BLaER1 (cell line): ENCODE measurements around the gene RYR3.

Source experiments
- H3K27ac ChIP-seq: shearing (Covaris generic); formaldehyde crosslinking; 2 replicates; pipeline ENCODE4 v1.8.1; 2022
- H3K27me3 ChIP-seq: shearing (Covaris generic); formaldehyde crosslinking; 2 replicates; pipeline ENCODE4 v1.8.1; 2022
- H3K36me3 ChIP-seq: shearing (Covaris generic); formaldehyde crosslinking; 2 replicates; pipeline ENCODE4 v1.8.1; 2022
- H3K4me1 ChIP-seq: shearing (Covaris generic); formaldehyde crosslinking; 2 replicates; pipeline ENCODE4 v1.8.1; 2022
- H3K4me2 ChIP-seq: shearing (Covaris generic); formaldehyde crosslinking; 2 replicates; pipeline ENCODE4 v1.8.1; 2022
- H3K4me3 ChIP-seq: shearing (Covaris generic); formaldehyde crosslinking; 2 replicates; pipeline ENCODE4 v1.8.1; 2022
- H3K9ac ChIP-seq: shearing (Covaris generic); formaldehyde crosslinking; 2 replicates; pipeline ENCODE4 v1.8.1; 2022
- H3K9me3 ChIP-seq: shearing (Covaris generic); formaldehyde crosslinking; 2 replicates; pipeline ENCODE4 v1.8.1; 2022
- H4K20me1 ChIP-seq: shearing (Covaris generic); formaldehyde crosslinking; 2 replicates; pipeline ENCODE4 v1.8.1; 2022
- Cebpa-rat ChIP-seq: shearing (Covaris generic); IDR thresholded peaks from 2 replicates; pipeline ENCODE4 v1.8.1; 2022

Gene RYR3

GRCh38 chr15:33377204-33377603 is 66.4 kb downstream of the RYR3 start:
- no peak overlapping the region for H3K9ac ChIP-seq
- no peak overlapping the region for H3K4me3 ChIP-seq
- 0 out of 2 replicates have a peak, but pooled peaks cover 3% of the 10 kb centered on the region for H3K4me1 ChIP-seq
- no peaks in the 10 kb centered on the region for H3K9me3 ChIP-seq
- no peak overlapping the region for H3K4me2 ChIP-seq
- H3K27ac ChIP-seq: no peak overlapping the region
- H3K27me3 ChIP-seq: no peaks in the 10 kb centered on the region
- H4K20me1 ChIP-seq: no peaks in the 10 kb centered on the region
- no peak for TF ChIP-seq Cebpa-rat
- no peaks in the 10 kb centered on the region for H3K36me3 ChIP-seq

GRCh38 chr15:33378866-33379480 is 68.2 kb downstream of the RYR3 start:
- no peak for TF ChIP-seq Cebpa-rat
- Histone ChIP-seq H3K27ac (no peak overlapping the region), H3K36me3 (no peaks in the 10 kb centered on the region), H4K20me1 (no peaks in the 10 kb centered on the region), H3K27me3 (no peaks in the 10 kb centered on the region), H3K4me1 (0 out of 2 replicates have a peak, but pooled peaks cover 5% of the 10 kb centered on the region), H3K9me3 (no peaks in the 10 kb centered on the region), H3K9ac (no peak overlapping the region), H3K4me2 (no peak overlapping the region), H3K4me3 (no peak overlapping the region)

- Histone ChIP-seq H3K9me3 (no peaks in the 10 kb centered on the region), H3K4me3 (no peak overlapping the region), H4K20me1 (no peaks in the 10 kb centered on the region), H3K9ac (no peak overlapping the region), H3K4me2 (no peak overlapping the region), H3K27ac (no peak overlapping the region), H3K4me1 (0 out of 2 replicates have a peak, but pooled peaks cover 5% of the 10 kb centered on the region), H3K27me3 (no peaks in the 10 kb centered on the region), H3K36me3 (no peaks in the 10 kb centered on the region)
- no peak for TF ChIP-seq Cebpa-rat
Observed at GRCh38 chr15:33380406-33380805, 69.6 kb downstream of the RYR3 start.

GRCh38 chr15:33382491-33382890 is 71.7 kb downstream of the RYR3 start:
- no peak overlapping the region for H3K4me2 ChIP-seq
- TF ChIP-seq Cebpa-rat: no peak

GRCh38 chr15:33384307-33384706 is 73.5 kb downstream of the RYR3 start:
- no peak overlapping the region for H3K4me2 ChIP-seq
- H3K4me3 ChIP-seq: no peak overlapping the region
- no peaks in the 10 kb centered on the region for H3K27me3 ChIP-seq
- H3K4me1 ChIP-seq: 0 out of 2 replicates have a peak, but pooled peaks cover 5% of the 10 kb centered on the region
- no peak for TF ChIP-seq Cebpa-rat
- no peaks in the 10 kb centered on the region for H3K9me3 ChIP-seq
- no peak overlapping the region for H3K27ac ChIP-seq
- H3K36me3 ChIP-seq: no peaks in the 10 kb centered on the region
- H4K20me1 ChIP-seq: no peaks in the 10 kb centered on the region
- no peak overlapping the region for H3K9ac ChIP-seq

More at GRCh38 chr15:33382491-33382890, 71.7 kb downstream of the RYR3 start:
- no peaks in the 10 kb centered on the region for H3K27me3 ChIP-seq
- H4K20me1 ChIP-seq: no peaks in the 10 kb centered on the region
- no peaks in the 10 kb centered on the region for H3K9me3 ChIP-seq
- H3K36me3 ChIP-seq: no peaks in the 10 kb centered on the region
- H3K4me1 ChIP-seq: 0 out of 2 replicates have a peak, but pooled peaks cover 5% of the 10 kb centered on the region
- H3K9ac ChIP-seq: no peak overlapping the region
- no peak overlapping the region for H3K27ac ChIP-seq
- no peak overlapping the region for H3K4me3 ChIP-seq

GRCh38 chr15:33392453-33392852 is 81.7 kb downstream of the RYR3 start:
- Histone ChIP-seq H3K27ac (no peak overlapping the region), H3K4me3 (no peak overlapping the region), H3K27me3 (no peaks in the 10 kb centered on the region), H3K36me3 (no peaks in the 10 kb centered on the region), H3K4me1 (no peaks in the 10 kb centered on the region), H3K4me2 (no peak overlapping the region), H3K9ac (no peak overlapping the region), H3K9me3 (no peaks in the 10 kb centered on the region), H4K20me1 (no peaks in the 10 kb centered on the region)
- TF ChIP-seq Cebpa-rat: no peak

GRCh38 chr15:33393546-33393945 is 82.8 kb downstream of the RYR3 start:
- no peak overlapping the region for H3K9ac ChIP-seq
- H3K27me3 ChIP-seq: no peaks in the 10 kb centered on the region
- H3K36me3 ChIP-seq: no peaks in the 10 kb centered on the region
- no peak overlapping the region for H3K4me3 ChIP-seq
- H3K4me1 ChIP-seq: no peaks in the 10 kb centered on the region
- H3K4me2 ChIP-seq: no peak overlapping the region
- no peak for TF ChIP-seq Cebpa-rat
- H3K9me3 ChIP-seq: no peaks in the 10 kb centered on the region
- H4K20me1 ChIP-seq: no peaks in the 10 kb centered on the region
- no peak overlapping the region for H3K27ac ChIP-seq

- Histone ChIP-seq H3K4me2 (no peak overlapping the region), H3K9me3 (no peaks in the 10 kb centered on the region), H3K4me3 (no peak overlapping the region), H3K4me1 (no peaks in the 10 kb centered on the region), H3K27ac (no peak overlapping the region), H3K9ac (no peak overlapping the region), H3K36me3 (no peaks in the 10 kb centered on the region), H3K27me3 (no peaks in the 10 kb centered on the region), H4K20me1 (no peaks in the 10 kb centered on the region)
- no peak for TF ChIP-seq Cebpa-rat
Observed at GRCh38 chr15:33395321-33395720, 84.6 kb downstream of the RYR3 start.

- Histone ChIP-seq H3K4me2 (no peak overlapping the region), H3K4me1 (no peaks in the 10 kb centered on the region), H3K9me3 (no peaks in the 10 kb centered on the region), H3K27me3 (no peaks in the 10 kb centered on the region), H3K4me3 (no peak overlapping the region), H3K9ac (no peak overlapping the region), H4K20me1 (no peaks in the 10 kb centered on the region), H3K27ac (no peak overlapping the region), H3K36me3 (no peaks in the 10 kb centered on the region)
- TF ChIP-seq Cebpa-rat: no peak
Observed at GRCh38 chr15:33395846-33396245, 85.1 kb downstream of the RYR3 start.

GRCh38 chr15:33396475-33396874 is 85.7 kb downstream of the RYR3 start:
- no peaks in the 10 kb centered on the region for H3K36me3 ChIP-seq
- no peak for TF ChIP-seq Cebpa-rat
- H3K27me3 ChIP-seq: no peaks in the 10 kb centered on the region
- H3K9ac ChIP-seq: no peak overlapping the region
- H4K20me1 ChIP-seq: no peaks in the 10 kb centered on the region
- no peak overlapping the region for H3K4me3 ChIP-seq
- no peak overlapping the region for H3K27ac ChIP-seq
- no peaks in the 10 kb centered on the region for H3K9me3 ChIP-seq
- no peaks in the 10 kb centered on the region for H3K4me1 ChIP-seq
- no peak overlapping the region for H3K4me2 ChIP-seq

GRCh38 chr15:33398555-33398954 is 87.8 kb downstream of the RYR3 start:
- Histone ChIP-seq H4K20me1 (no peaks in the 10 kb centered on the region), H3K36me3 (no peaks in the 10 kb centered on the region), H3K4me3 (no peak overlapping the region), H3K4me1 (no peaks in the 10 kb centered on the region), H3K9me3 (no peaks in the 10 kb centered on the region), H3K27ac (no peak overlapping the region), H3K4me2 (no peak overlapping the region), H3K27me3 (no peaks in the 10 kb centered on the region), H3K9ac (no peak overlapping the region)
- no peak for TF ChIP-seq Cebpa-rat
